ENCODE measurements around the gene FTO.
"Not testable (repeated sequence)": the region's sequence is repeated elsewhere in the genome, so short reads cannot be mapped to it uniquely, and the experiment has no call there.

The FTO gene

DNA sequence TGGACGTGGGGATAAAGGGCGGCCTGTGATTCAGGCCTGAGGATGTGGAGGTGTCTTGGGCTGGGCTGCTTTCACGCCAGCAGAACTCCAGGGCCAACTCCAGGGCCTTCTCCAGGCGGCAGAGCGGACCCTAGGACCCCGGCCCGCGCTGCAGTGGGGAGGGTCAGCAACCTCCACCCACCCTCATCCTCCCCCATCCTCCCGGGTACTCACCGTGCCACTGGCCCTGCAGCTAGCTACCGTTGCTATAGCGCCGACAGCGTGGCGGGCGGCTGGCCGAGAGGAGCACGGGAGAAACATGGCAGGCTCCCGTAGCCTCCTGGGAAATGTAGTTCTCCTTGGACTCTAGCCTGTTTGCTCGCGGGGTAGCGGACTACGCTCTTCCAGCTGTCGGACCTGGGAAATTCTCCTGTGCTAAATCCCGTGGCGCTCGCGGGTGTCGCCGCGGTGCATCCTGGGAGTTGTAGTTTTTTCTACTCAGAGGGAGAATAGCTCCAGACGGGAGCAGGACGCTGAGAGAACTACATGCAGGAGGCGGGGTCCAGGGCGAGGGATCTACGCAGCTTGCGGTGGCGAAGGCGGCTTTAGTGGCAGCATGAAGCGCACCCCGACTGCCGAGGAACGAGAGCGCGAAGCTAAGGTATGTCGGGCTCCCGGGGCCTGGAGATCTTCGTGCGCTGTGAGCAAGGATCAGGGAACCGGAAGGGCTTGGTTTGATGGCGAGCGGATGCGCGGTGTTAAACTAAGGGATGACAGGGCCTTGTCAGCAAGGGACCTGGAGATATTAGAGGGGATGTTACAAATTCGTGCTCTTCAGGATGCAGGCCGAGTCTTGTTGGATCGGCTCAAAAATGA, at the start of gene FTO, which contains the start of gene RPGRIP1L:
FTO (plus strand) TSS at position 567 of the 855 bp plus-strand sequence.
RPGRIP1L (minus strand) TSS at position 270 of the 855 bp plus-strand sequence. CDS start 3,136 bp downstream, outside the sequence.
- peak; percentile 99 for DNase-seq

DNA sequence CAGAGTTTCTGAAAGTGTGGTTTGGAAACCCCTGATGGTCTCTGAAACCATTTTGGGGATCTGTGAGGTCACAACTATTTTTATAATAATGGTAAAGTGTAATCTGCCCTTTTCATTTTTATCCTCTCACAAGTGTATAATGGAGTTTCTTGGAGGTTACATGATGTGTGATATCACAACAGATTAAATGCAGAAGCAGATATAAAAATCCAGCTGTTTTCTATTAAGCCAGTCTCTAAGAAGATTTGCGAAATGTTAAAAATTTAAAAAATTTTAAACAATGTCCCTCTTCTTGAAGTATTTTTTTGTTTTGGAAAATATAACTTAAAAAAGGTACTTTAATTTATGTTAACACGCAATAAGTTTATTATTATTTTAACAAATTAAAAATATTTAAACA, 49.0 kb upstream of the FTO start:
- DNase-seq: no peak

DNA sequence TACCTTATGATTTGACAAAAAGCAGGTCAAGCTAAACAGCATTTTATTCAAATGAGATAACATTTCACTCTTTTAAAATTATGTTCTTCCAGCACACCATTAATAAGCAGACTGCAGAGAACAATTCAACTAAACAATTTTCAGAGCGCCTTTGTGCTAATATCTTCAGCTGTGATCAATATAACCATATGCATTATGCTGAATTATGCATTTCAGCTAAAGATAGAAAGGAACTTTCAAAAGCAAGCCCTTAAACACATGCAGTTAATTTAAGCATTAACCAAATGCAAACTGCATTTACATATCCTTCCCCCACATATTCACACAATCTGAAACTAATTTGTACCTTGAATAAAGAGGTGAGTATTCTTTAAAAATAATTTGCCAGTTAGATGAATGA, 41.9 kb upstream of the FTO start:
- DNase-seq: no peak

DNA sequence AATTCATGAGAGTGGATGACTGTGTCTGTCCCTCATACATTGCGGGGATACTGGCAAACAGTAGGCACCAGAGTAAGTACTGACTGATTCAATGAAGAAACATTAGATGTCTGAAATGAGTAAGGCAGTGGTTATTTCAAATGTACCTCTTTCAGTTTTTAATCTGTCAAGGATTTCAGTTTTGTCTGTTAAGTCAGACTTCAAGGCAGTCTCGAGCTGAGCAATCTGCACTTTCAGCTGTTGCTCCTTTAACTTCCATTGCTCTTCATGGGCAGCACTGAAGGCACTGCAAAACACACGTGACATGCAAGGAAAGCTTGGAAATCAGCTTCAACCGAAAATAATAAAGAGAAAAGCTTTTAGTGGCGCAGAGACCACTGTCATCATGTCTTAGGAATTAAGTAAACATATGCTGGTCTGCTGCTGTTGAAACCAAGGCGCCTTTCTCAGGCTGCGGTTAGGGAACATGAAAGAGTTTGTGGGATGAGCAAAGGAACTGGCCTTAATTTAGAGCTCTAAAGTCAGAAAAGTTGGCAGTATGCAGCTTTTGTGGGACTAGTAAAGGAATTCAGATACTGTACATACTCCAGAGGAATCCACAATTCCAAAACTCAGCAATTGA, 39.1 kb upstream of the FTO start:
- DNase-seq: no peak

DNA sequence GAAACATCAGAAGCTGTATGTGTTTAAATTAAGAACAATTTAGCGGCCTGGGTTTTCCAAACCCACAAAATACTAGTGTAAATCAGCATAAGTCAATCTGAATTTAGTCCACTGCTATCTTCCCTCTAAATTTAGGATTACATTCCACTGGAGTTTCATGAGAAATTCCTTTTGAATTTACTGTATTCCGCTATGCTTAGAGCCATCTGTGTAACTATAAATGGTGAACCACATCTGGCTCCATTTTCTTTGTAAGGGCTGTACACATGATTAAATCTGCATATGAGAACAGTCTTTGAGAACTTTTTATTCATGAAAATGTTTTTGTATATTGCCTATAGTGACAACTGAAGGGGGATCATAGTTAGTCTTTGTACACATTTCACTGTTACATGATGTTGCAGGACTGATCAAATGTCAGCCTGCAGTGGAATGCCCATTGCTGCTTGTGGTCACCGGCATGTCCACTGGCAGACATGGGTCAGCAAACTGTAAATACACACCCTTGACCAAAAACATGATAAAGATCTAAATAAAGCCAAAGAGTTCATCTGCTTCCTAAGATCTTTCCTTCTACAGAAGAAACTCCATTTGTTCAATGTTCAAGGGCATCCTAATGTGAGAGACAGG, 37.1 kb upstream of the FTO start:
- no peak for DNase-seq

DNA sequence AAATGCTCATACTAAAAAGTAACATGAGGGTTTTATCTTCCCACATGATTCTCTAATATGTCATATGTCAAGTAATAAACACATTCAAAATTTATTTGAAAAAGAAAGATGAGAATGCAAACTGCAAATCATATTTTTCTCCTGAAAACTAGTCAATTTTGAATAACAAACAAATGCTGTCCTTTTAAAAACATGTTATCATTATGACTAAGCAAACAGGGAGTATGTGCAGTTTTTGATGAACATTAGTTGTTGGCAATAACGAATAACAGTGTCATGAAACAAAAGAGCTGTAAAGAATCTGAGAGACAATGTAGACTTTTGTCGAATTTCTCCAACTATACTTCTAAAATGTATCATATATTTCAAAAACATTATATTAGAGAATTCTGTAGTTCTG, 35.1 kb upstream of the FTO start:
- DNase-seq: no peak

DNA sequence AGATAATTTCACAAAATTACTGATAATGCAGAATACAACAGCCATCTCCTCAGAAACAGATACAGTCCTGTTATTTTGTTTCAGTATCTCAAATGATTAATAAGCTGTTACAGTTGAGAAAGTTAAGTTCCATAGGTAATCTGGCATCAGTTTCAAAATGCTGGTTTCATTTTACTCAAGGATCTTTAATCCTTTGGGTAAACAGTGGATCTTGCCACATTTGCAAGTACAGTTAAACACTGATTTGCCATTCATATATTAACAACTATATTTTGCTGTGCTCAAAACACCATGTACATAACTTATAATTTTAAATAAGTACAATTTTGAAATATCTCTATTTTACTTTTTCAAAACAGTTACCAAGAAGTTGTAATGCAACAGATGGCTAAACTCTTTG, 31.5 kb upstream of the FTO start:
- DNase-seq: no peak

DNA sequence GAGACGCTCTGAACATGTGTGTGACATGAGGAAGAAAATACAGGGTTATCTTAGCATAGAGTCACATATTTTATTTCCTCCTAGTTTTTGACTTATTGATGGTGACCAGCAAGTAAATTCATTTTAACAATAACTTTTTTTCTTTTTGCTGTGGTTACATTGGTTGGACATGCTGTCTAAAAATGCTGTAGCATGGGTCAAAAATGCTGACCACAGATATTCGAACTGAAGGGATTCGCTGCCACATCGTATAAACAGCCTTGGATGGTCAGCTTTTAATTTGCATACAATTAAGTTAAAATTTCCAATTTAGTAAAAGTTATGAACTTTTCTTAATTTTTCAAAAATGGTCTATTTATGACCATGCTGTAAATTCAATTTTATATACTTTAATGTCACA, 30.8 kb upstream of the FTO start:
- DNase-seq: no peak

DNA sequence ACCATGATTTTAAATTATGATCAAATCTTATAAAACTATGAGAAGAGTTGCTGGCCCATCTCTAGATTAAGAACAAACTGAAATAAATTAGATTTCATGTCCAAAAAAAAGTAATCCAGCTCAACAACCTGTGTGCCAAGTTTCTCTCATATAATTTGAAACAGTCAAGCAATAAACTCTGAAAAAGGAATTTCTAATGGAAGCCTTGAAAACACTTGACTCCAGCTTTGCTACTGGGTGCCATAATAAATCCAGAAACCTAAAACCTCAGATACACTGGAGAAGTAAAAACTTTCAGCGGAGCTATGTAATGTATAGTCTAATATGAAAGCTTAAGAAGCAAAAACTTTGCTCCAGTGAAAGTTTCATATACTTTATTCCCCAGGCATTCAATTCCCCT, 25.8 kb upstream of the FTO start:
- DNase-seq: no peak

DNA sequence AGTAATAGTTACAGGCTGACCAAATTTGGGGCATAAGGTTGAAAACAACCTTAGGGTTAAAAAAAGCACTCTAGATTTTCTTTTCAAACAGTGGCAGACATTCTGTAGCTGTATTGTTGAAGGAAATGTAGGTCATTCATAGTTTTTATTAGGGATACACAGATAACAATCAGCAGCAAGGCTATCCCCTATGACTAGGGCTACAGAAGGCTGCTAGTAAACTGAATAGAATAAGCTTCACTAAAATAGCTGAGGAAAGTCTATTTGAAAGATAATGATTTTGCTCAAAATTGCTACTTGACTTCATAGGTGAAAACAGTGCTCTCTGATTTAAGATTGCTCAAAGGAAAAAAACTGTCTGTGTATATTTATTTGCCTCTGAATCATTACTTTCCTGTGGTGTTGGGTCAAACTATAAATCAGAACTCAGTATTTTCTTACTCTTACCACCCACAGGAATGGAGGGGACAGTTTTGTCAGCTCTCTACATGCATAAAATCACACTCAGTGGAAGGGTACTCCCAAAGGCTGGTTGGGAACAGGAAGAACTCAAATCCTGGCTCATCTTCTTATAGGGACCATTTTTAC, 25.1 kb upstream of the FTO start:
- no peak for DNase-seq

DNA sequence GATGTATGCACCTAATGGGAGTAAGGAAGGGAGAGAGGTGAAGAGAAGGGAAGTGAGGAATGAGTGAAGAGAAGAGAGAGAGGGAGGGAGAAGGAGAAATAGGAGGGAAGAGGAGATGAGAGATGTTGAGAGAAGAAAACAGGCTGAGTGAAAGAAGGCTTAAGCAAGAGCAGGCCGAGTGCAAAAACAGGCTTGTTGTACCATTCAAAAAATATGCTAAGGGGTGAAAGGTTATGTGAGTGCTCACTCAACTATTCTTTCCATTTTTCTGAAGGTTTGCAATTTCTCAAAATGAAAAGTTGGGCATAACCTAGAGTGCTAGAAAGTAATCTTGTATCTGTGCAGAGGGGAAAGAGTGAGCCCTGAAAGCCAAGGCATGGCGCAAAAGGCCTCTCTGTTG, 23.2 kb upstream of the FTO start:
- DNase-seq: no peak

DNA sequence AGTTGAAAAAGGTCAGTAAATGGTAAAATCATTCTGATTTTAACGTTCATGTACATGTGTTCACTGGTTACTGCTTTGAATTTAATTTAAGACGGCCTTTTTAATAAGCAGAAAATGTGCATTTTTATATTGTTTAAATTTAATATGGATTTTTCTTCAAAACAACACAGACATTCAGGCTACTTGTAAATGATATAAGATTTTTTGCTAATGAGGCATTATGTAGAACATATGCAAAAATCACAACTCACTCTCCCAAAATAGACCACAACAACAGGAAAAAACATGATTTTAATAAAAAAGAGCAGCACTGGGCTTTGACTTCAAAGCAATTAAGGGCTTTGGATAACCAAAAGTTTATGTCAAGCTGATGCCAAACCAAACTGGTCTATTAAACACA, 22.6 kb upstream of the FTO start:
- no peak for DNase-seq

DNA sequence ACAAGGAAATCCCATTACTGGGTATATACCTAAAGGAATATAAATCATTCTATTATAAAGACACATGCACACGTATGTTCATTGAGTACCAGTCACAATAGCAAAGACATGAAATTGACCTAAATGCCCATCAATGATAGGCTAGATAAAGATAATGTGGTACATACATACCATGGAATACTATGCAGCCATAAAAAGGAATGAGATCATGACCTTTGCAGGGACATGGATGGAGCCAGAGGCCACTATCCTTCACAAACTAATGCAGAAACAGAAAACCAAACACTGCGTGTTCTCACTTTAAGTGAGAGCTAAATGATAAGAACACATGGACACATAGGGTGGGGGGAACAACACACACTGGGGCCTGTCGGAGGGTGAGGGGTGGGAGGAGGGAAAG, 18.6 kb upstream of the FTO start:
- not testable (repeated sequence) for DNase-seq

DNA sequence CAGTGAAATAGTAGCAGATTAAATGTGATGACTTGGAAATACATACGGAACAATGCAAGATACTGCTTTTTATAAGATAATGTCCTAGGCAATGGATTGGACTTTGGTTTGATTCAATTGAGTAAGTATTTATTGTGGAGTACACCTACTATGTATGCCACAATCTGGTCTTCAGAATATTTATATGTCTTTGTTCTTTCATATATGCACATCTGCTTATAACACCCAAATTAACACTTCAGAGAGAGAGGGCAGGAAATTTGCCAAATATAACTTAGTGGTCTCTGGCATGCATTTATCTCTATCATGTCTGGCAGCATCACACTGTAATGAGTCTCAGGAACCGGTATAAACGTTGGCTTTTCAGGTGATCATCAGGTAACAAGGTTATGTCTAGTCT, 17.2 kb upstream of the FTO start:
- DNase-seq: no peak

DNA sequence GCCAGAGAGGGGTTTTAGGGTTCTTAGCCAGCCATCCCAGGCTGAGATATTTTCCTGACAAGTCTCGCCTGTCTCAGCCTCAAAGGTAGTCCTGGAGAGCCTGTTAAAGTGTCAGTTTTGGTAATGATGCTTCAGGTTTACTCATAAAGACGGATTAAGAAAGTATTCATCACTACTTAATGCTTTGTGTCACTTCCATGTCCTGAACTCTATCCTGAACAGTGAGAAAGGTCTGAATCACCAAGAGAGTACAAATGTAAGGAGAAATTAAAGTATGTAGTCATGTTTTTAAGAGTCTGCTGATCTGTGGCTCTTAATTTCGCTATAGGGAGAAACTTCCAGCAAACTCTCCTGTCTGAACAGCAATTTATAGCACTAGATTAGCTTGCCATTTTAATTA, 14.3 kb upstream of the FTO start:
- DNase-seq: no peak

DNA sequence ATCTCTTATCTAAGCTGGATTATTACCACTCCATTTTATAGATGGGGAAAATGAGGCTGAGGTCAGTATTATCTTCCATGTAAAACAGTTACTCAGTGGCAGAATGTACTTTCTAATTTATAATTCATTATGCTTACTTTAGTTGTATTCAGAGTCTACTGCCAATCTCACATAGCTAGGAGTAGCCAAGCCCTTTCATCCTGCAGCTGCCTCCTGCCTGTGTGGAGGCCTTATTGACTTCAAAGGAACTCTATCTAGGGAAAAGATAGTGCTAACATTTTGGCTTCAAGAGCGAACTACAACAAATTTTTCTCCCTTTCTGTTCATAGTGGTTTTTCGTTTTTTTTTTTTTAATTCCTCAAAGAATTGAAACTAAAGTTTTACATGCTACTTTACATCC, 13.2 kb upstream of the FTO start:
- DNase-seq: no peak

DNA sequence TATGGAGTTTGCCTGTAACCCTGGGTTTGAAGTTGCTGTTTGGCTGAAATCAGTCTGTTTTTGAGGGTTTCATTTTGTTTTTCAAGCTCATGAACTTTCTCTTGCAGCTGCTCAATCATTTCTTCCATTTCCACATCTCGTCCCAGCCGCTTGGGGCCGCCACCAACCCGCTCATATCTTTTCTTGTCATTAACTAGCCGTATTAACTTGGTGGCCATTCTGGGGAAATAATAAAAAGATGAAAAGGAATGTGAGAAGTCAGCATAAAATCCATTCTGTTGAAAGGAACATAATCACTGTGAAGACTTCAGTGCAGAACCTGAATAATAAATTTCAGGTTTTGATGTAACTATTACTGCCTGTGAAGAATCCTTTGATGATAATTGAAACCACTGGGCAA, 11.8 kb upstream of the FTO start:
- DNase-seq: no peak

DNA sequence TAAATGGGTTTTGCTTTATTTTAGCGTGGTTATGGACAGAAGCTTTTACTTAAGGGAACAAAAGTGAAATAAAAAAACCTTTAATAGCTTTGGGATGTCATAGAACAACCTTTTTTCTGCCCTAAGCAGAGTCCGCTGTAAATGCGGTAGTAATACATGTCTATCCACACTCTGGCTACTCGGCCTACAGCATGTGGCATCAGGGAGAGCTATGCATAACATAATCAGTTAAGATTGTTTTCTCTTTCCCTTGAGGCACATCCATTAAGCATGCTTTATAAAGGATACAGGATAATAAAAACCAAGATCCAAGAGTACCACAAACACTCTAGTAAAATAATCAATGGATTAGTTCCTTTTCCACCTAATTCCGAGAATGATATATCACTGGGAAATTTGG, 10.6 kb upstream of the FTO start:
- DNase-seq: no peak

DNA sequence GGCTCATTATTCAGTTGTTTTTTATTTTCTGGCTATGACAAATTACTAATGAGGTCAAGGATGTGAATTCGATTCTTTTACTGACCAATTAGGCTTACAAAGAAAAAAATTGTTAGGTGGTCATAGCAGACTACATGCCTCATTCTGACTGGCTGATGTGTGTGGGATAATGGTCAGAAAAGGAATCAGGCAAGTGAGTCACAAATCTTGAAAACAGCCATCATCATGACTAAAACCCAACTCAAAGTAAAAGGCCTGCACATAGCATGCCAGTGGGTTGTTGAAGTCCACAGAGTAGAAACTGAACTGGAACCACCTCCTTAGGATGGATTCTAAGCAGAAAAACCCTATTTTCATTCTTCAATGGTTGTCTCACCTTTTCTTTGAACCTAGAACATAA, 8.9 kb upstream of the FTO start:
- DNase-seq: no peak

DNA sequence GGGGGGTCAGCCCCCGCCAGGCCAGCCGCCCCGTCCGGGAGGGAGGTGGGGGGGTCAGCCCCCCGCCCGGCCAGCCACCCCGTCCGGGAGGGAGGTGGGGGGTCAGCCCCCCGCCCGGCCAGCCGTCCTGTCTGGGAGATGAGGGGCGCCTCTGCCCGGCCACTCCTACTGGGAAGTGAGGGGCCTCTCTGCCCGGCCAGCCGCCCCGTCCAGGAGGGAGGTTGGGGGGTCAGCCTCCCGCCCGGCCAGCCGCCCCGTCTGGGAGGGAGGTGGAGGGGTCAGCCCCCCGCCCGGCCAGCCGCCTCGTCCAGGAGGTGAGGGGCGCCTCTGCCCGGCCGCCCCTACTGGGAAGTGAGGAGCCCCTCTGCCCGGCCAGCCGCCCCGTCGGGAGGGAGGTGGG, 5.7 kb upstream of the FTO start:
- DNase-seq: not testable (repeated sequence)

DNA sequence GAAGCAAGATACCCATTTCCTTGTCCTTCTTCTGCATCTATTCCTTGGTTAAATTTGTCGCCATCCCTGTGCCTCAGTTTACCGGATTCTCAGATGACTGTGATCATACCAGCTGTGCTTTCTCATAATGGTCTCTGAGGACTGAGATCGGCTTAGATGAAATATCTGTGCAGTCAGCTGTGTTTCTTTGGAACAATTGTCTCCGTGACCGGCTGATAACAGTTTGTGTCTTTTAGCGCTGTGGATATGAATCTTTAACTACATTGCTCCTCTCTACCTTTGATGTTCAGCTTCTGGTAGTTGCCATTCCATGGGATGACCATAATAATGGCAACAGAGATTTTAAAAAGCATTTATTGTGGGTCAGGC, 473 bp downstream of the FTO start:
- DNase-seq: no peak

DNA sequence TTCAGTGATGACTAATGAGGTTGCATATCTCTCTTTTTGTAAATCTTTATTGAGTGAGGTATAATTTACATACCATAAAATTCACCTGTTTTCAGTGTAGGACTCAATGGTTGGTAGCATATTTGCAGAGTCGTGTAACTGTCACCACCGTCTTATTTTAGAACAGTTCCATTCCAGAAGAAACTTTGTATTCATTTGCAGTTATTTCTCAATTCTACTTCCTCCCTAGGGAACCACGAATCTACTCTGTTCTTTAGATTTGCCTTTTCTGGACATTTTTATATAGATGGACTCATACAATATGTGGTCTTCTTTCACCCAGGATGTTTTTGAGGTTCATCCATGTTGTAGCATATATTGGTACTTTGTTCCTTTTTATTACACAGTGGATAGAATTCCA, 3.7 kb downstream of the FTO start:
- no peak for DNase-seq

DNA sequence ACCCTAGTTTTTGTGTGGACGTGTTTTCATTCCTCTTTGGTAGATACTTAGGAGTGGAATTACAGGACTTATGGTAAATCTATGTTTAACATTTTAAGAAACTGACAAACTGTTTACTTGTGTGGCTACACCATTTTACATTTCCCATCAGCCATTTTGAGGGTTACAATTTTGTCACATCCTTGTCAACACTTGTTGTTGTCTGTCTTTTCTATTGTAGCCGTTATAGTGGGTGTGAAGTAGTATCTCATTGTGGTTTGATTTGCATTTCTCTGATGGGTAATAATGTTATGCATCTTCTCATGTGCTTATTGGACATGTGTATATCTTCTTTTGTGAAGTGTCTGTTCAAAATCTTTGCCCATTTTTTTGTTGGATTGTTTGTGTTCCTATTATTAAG, 4.5 kb downstream of the FTO start:
- DNase-seq: no peak

DNA sequence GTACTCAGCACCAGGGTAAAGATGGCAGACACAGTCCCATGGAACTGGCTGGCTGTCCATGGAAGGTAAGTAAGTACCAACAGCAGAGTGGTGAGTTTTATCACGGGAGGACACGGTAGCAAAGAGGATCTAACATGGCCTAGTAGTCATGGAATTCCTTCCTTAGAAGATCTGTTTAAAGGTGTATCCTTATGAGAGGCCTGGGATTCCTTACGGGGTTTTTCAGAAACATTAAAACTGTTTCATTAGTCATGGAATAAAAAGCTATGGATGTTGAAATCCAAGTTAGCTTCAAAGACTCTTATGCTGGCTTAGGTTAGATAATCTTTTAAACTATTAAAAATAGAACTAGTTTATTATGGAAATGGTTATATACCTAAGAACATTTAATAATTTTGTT, 7.4 kb downstream of the FTO start:
- no peak for DNase-seq
